ENCODE results near the gene MAPT. TPM values are rescaled to one million over a fixed set of nuclear protein-coding genes. Genes with fewer than 3 reads are reported as not detected.

MAPT gene
- polyA plus RNA-seq, 1 experiment, result 0.27 TPM

GRCh38 chr17:45873728-45874127 is 20.6 kb upstream of the MAPT start:
- H3K4me3 ChIP-seq (ENCODE audit: low read depth, low read length), result no peak overlapping the region
- H3K9me3 ChIP-seq (ENCODE audit: control insufficient read depth, insufficient read depth, low read length), result no peaks in the 10 kb centered on the region
- DNase-seq (ENCODE audit: low read depth, low spot score), result no peak
- H3K27ac ChIP-seq (ENCODE audit: low read depth, low read length), result no peak overlapping the region
- H3K27me3 ChIP-seq (ENCODE audit: control insufficient read depth, insufficient read depth, low read length), result peaks cover 5% of the 10 kb centered on the region
- TF ChIP-seq CTCF (IDR thresholded peaks at IDR 0.05; ENCODE audit: low read depth, low read length), result no peak
- ChIA-PET POLR2A (no interaction called here), CTCF (interaction anchor here (0.6 kb wide), 1 partner anchor 92 kb away, joined by 3 read pairs; no protein-coding TSS in a partner anchor)

GRCh38 chr17:45874151-45874550 is 20.2 kb upstream of the MAPT start:
- H3K4me3 ChIP-seq (ENCODE audit: low read depth, low read length), result no peak overlapping the region
- POLR2A ChIA-PET, result no interaction called here
- peaks cover 5% of the 10 kb centered on the region for H3K27me3 ChIP-seq (ENCODE audit: control insufficient read depth, insufficient read depth, low read length)
- DNase-seq (ENCODE audit: low read depth, low spot score), result no peak
- CTCF ChIA-PET, result interaction anchor here (0.6 kb wide), 1 partner anchor 92 kb away, joined by 3 read pairs; no protein-coding TSS in a partner anchor
- H3K27ac ChIP-seq (ENCODE audit: low read depth, low read length), result no peak overlapping the region
- H3K9me3 ChIP-seq (ENCODE audit: control insufficient read depth, insufficient read depth, low read length), result no peaks in the 10 kb centered on the region
- no peak for TF ChIP-seq CTCF (IDR thresholded peaks at IDR 0.05; ENCODE audit: low read depth, low read length)

GRCh38 chr17:45876539-45876938 is 17.8 kb upstream of the MAPT start:
- no peak for DNase-seq (ENCODE audit: low read depth, low spot score)
- Histone ChIP-seq H3K9me3 (ENCODE audit: control insufficient read depth, insufficient read depth, low read length) (no peaks in the 10 kb centered on the region), H3K27ac (ENCODE audit: low read depth, low read length) (no peak overlapping the region), H3K27me3 (ENCODE audit: control insufficient read depth, insufficient read depth, low read length) (peaks cover 5% of the 10 kb centered on the region), H3K4me3 (ENCODE audit: low read depth, low read length) (no peak overlapping the region)
- CTCF ChIA-PET, result no interaction called here
- TF ChIP-seq CTCF (IDR thresholded peaks at IDR 0.05; ENCODE audit: low read depth, low read length), result no peak
- POLR2A ChIA-PET, result no interaction called here

- CTCF ChIA-PET, result no interaction called here
These were observed 16.9 kb upstream of the MAPT start for GRCh38 chr17:45877467-45877866.

GRCh38 chr17:45883063-45883462 is 11.3 kb upstream of the MAPT start:
- no peak for TF ChIP-seq CTCF (IDR thresholded peaks at IDR 0.05; ENCODE audit: low read depth, low read length)
- DNase-seq (ENCODE audit: low read depth, low spot score), result no peak
- no peak overlapping the region for H3K27ac ChIP-seq (ENCODE audit: low read depth, low read length)
- H3K4me3 ChIP-seq (ENCODE audit: low read depth, low read length), result no peak overlapping the region
- H3K27me3 ChIP-seq (ENCODE audit: control insufficient read depth, insufficient read depth, low read length), result no peaks in the 10 kb centered on the region
- H3K9me3 ChIP-seq (ENCODE audit: control insufficient read depth, insufficient read depth, low read length), result no peaks in the 10 kb centered on the region; the same call in 1 of the 2 replicates
- POLR2A ChIA-PET, result no interaction called here
- CTCF ChIA-PET, result no interaction called here

More at GRCh38 chr17:45877467-45877866, 16.9 kb upstream of the MAPT start:
- no peak overlapping the region for H3K27ac ChIP-seq (ENCODE audit: low read depth, low read length)
- no peak for TF ChIP-seq CTCF (IDR thresholded peaks at IDR 0.05; ENCODE audit: low read depth, low read length)
- POLR2A ChIA-PET, result no interaction called here
- H3K4me3 ChIP-seq (ENCODE audit: low read depth, low read length), result no peak overlapping the region
- no peak for DNase-seq (ENCODE audit: low read depth, low spot score)
- no peaks in the 10 kb centered on the region for H3K9me3 ChIP-seq (ENCODE audit: control insufficient read depth, insufficient read depth, low read length)
- H3K27me3 ChIP-seq (ENCODE audit: control insufficient read depth, insufficient read depth, low read length), result peaks cover 5% of the 10 kb centered on the region
